ENCODE results near the gene CTCF. TPM values are rescaled to one million over a fixed set of nuclear protein-coding genes. Genes with fewer than 3 reads are reported as not detected.

The CTCF gene
- total and polyA plus RNA-seq, 2 experiments from 2014 or later = 64.5 to 72.3 TPM

GRCh38 chr16:67659675-67660563 lies 97.6 kb downstream of the CTCF start, which contains the start of gene ACD:
TSS of gene ACD (minus strand) at chr16:67660260. CDS start at chr16:67660220, 40 bp downstream.
- no peak for TF ChIP-seq ZNF462 (CRISPR knock-in tag; IDR thresholded peaks at IDR 0.05)
- peak; percentile 96 for TF ChIP-seq POLR2AphosphoS5 (IDR thresholded peaks at IDR 0.05; ENCODE audit: low read depth)
- 0 out of 2 replicates have a peak, but pooled peaks have one; percentile 12 for TF ChIP-seq CREB1 (CRISPR knock-in tag; IDR thresholded peaks at IDR 0.05; ENCODE audit: low read depth)
- no peak for TF ChIP-seq ZNF114 (CRISPR knock-in tag; IDR thresholded peaks at IDR 0.05)
- Histone ChIP-seq H3K79me2 (replicated peaks; ENCODE audit: insufficient read depth) (no peaks in the 10 kb centered on the region), H3K4me3 (peak within 1 kb of the TSS; percentile 99), H3F3A (replicated peaks; ENCODE audit: low read depth) (peaks cover 22% of the 10 kb centered on the region), H3K36me3 (ENCODE audit: insufficient read depth) (no peaks in the 10 kb centered on the region), H4K20me1 (replicated peaks; ENCODE audit: insufficient read depth) (peaks cover 5% of the 10 kb centered on the region; the same call in 1 of the 2 replicates), H3K27me3 (ENCODE audit: insufficient read depth) (peaks cover under 1% of the 10 kb centered on the region; the same call in 1 of the 2 replicates), H2AFZ (peak within 1 kb of the TSS; percentile 99), H3K9me2 (ENCODE audit: insufficient read depth) (no peaks in the 10 kb centered on the region), H3K4me1 (ENCODE audit: insufficient read depth) (peaks cover 7% of the 10 kb centered on the region; the same call in 1 of the 2 replicates), H3K4me2 (peak within 1 kb of the TSS; percentile 99), H3K27ac (ENCODE audit: low read depth) (peak within 1 kb of the TSS; percentile 72)
- Mint-ChIP-seq H3K4me1 (peaks cover 14% of the 10 kb centered on the region), H3K27ac (peak within 1 kb of the TSS; percentile 98), H3K27me3 (ENCODE audit: insufficient read depth, low read depth, poor library complexity) (peaks cover 30% of the 10 kb centered on the region), H3K36me3 (ENCODE audit: low read depth) (peaks cover 8% of the 10 kb centered on the region), H3K4me3 (peak within 1 kb of the TSS; percentile 90), H3K9me3 (no peaks in the 10 kb centered on the region; the same call in 2 of the 3 replicates)
- ATAC-seq = peak; percentile 45
- DNase-seq (ENCODE audit: low spot score) = peak; percentile 91
